NCI-H1048 (cell line): ENCODE results near the gene FAM171A1.
A peak's percentile ranks its signal among the peaks of the same experiment; 100 is the strongest.

Source experiments
- DNase-seq: peaks from one replicate; lab custom pipeline; 2025; lab: John Stamatoyannopoulos, UW

FAM171A1 gene

DNA sequence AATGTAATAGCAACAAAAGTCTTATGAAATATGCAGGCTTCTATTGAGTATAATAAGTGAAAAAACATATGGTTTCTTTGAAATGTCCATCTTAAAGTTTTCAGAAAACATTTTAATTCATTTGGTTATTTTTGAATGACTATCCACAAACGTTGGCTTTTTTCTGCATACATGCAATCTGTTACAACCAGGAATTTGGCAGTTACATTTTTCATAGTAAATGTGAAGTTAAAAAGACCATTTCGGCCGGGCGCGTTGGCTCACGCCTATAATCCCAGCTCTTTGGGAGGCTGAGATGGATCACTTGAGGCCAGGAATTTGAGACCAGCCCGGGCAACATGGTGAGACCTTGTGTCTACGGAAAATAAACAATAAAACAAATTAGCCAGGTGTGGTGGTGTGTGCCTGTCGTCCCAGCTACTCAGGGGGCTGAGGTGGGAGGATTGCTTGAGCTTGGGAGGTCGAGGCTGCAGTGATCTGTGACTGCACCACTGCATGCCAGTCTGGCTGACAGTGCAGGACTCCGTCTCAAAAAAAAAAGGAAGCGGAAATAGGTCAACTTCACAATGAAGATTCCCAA is 128.7 kb downstream of the FAM171A1 start:
- DNase-seq: no peak

DNA sequence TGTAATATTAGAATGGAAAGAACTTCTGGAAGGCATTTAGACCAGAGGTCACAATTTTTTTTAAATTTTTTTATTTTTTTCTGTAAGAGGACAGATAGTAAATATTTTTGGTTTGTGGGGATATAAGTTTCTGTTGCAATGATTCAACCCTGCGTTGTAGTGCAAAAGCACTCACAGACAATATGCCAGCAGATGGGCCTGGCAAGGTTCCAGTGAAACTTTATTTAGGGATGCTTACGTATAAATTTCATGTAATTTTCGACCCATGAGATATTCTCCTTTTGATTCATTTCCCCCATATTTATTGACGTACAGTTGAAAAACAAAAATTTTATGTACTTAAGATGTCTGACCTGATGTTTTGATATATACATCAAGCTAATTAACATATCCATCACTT is 129.8 kb downstream of the FAM171A1 start:
- no peak for DNase-seq

DNA sequence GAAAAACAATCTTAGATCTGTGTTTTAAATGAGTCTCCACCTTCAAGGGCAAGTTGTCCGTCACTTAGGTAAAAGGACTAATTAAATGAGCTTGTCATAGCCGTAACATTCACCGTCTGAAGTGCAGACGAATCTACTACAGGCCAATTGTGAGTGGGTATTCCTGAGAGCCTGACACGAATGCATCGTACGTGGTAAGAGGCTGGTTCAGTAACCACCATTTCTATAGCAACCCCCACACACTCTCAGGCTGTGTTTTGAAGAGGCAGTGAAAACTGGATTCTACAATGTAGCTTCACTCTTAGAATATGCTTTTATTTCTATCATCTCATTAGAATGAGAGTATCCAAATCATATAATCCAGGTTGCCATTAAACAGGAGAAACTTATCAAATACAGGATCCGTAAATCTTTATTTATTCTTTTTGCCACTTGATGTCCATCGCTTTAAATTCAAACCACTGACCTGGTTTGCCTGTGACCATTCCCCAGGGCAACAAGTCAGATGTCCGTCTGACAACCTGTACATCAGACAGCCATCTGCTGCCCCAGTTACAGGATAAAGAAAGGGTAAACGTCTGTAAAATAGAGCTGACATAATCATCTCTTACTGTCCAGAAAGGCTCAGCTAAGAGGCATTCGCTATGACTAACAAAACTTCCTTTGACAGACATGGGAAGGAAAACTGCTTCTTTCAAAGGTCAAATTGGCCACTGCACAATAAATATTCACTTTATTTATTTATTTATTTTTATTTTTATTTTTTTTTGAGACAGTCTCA is 132.3 kb downstream of the FAM171A1 start:
- no peak for DNase-seq

DNA sequence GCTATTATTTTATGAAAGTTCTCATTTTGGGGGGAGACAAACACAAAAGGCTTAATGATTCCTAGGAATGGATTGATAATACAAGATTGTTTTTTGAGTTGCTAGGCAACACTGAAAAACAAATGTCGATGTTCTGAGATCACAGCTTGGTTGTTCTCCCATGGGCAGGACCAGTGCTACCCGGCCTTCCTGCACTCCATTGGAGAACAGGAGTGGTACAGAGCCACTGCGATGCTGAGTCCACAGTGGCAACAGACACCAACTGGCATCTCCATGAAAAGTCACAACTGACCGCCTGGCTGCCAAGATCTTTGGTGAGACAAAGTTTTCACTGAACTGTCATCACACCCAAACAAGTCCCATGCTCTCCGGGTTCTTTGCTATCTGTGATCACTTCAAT is 133.7 kb downstream of the FAM171A1 start:
- DNase-seq: no peak

DNA sequence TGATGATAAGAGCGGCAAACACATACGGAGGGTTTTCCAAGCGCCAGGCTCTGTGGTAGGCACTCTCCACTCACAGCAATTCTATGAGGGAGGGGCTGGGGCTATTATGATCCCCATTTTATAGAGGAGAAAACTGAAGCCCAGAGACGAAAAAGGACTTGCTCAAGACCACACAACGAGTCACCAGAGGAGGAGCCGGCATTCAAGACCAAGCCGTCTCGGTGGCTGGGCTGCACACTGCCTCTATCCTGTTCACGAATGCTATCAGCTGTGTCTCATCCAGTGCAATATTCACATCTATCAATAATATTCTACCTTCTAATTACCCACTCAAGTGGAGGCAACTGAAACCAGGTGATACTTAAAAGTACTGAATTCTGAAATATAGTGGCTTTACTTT is 134.7 kb downstream of the FAM171A1 start:
- no peak for DNase-seq

DNA sequence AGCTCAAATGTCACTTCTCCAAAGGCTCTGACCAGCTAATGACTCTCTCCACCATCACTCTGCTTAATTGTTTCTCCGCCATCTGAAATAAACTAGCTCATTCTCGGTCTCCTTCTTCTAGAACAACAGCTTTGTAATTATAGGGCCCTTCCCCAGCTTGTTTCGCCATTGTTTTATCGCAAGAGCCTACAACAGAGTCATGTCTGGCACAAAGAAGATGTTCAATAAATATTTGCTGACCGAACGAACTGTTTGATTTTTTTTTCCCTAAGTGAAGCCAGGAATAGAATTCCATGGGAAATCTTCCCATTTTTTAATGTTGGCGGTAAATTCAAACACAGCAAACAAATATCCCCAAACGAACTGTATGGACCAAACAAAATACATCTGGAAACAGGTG is 138.8 kb downstream of the FAM171A1 start:
- no peak for DNase-seq

DNA sequence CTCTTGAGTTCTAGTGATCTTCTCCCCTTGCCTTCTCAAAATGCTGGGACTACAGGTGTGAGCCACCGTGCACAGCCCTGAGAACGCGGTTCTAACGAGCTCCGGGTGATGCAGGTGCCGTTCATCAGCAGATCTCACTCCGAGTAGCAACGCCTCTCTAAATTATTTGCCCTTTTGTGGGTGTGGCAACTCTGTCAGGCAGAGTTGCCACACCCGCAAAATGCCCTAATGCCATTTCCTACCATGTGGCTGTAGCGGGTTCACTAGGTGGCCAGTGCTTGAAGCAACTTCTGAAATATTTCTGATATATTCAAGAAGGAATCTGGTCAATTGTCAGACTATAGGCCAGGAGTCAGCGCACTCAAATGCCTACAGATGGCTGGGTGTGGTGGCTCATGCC is 139.7 kb downstream of the FAM171A1 start:
- no peak for DNase-seq

DNA sequence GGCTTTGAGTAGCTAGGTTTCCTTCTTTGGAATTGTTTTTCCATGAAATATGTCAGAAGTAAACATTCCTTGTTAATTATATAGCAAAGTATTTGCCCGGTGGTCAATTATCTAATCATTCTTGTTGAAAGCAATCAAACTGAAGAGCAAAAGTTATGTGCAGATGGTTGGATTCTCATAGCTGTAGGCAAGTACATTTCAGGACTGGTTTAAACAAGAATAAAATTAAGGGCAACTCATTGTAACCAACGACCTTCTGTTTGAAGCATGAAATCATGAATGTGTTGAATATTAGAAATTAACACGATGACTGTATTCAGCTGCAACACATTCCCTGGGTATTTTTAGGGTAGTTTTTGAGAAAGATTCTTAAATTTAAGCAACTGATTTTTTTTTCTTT is 140.8 kb downstream of the FAM171A1 start:
- DNase-seq: no peak

DNA sequence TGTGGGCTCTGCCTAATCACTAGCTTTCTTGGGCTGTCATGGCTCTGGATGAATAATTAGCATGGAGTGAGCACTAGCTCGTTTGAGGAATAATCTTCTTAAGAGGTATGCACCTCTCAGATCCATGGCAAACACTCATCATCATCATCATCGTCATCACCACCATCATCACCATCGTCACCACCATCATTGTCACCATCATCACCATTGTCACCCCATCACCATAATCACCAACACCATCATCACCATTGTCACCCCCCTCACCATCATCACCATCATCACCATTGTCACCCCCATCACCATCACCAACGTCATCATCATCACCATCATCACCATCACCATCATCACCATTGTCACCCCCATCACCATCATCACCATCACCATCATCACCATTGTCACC is 141.8 kb downstream of the FAM171A1 start:
- no peak for DNase-seq

DNA sequence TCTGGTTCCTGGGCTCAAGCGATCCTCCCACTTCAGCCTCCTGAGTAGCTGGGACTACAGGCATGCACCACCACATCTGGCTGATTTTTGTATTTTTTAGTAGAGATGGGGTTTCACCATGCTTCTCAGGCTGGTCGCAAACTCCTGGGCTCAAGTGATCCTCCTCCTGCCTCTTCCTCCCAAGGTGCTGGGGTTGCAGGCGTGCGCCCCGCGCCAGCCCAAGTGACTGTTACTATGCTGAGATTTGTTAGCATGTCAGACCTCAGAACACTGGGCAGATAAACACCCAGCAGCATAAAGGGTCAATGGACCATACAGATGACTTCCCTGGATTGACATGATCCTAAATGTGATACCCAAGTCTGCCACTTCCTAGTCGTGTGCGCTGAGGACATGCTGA is 142.7 kb downstream of the FAM171A1 start:
- DNase-seq: no peak

DNA sequence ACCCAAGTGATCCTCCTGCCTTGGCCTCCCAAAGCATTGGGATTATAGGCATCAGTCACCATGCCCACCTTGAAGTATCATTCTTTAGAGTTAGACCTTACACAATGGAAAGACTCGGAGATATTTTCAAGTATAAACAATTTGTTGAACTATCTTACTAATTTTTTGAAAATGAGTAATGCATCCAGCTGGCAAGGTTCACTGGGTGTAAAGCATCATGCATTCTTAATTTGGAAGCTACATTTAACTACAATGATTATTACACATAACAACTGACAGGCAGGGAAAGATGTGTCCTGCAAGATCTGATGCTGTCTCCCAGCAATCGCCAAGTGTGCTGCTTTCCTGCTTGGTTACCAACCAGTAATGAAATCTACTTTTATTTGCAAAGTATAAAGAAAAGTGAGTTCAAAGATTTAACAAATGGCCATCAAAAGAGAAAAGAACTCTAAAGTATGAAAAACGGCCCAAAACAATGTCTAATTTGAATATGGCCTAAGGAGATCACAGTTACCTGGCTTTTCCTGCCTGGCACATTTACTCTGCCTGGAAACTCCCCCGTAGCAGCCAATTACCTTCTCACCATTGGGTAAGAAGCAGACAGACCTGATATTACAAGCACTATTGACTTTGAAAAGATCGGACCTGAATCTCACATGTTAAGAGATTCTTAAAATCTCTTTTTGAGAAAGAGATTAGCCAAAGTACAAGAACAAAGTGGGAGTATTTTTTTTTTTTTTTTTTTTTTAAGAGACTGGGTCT is 143.3 kb downstream of the FAM171A1 start:
- DNase-seq: no peak

DNA sequence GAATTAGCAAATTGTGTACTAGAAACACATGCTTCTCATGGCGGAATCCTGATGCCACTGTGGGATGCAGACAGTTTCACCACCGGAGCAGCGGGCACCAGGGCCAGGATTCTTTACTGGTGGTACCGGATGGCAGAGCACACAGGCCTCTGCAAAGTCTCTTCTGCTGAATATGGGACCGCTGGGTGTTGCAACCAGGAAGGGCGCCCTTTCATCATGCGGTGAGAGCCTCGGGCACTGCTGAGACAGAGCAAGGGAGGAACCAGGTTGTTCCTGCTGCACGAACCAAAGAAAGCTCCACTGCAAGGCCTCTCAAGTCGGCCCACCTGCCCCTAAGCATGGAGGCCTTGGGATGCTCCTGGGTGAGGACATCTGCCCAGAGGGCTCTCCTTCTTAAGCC is 145.6 kb downstream of the FAM171A1 start:
- no peak for DNase-seq

DNA sequence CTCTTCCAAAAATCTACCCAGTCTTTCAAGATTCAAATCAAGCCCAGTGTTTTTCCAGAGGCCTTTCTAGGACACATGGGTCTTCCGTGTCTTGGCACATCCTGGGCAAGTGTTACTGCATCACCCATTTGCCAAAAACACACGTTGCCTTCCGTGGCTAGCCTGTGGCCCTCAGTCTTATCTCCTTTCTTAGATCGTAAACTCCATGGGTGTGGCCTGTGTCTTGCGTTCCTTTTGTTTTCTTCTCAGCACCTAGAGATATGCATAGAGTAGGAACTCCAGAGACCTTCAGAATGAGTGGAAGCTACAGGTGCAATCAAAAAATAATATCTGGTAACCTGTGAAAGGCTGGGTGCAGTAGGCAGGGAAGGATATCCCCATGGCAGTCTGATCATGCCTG is 146.1 kb downstream of the FAM171A1 start:
- DNase-seq: no peak

DNA sequence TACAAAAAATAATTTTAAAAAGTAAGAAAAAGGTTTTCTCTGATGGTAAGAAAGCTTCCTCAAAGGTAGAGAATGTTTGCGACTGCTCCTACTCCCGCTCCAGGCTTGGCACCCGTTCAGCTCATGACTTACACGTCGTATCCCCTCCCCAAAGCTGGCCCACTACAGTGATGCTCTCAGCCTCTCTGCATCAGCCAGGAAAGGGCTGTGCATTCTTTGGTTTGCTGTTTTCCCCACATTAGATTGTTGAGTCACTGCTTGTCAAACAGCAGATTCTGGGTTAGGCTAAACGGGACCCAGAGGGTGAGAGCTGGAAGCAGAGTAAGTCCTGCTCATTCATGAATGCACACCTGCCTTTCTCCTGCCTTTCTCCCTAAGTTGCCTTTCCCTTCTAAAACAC is 147.9 kb downstream of the FAM171A1 start:
- no peak for DNase-seq

DNA sequence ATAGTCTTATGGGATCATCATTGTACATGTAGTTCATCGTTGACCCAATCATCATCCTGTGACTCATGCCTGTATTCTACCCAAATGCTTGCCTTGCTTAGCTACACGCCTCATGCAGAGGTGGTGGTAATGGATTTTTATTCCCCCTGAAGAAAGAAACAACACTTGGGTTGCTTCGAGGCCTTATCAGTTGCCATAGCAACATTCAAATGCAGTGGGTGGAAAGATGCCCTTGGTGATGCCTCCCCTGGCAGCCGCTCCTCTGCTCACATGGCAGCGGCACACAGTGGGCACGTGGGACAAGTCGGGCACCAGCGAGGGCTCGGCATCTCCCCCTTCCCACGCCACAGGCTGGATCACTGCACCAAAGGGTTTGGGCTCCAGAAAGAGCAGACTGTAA is 148.6 kb downstream of the FAM171A1 start:
- DNase-seq: no peak

DNA sequence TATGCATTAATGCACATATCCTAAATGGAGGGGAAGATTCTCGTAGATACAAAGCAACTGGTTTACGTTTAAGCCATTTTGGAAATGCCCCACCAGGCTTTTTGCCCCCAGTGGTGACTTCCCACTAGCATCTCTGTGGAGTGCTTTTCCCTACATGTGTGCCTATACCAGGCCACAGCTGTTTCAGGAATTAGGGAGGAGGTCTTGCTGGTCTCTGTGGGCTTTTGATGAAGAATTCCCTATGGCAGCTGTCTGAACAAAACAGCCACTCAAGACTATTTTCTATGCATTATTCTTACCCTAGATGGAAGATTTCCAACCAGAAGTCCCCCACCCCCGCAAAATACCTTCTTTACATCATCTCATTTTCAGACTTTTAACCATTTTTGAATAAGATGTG is 150.6 kb downstream of the FAM171A1 start:
- no peak for DNase-seq

DNA sequence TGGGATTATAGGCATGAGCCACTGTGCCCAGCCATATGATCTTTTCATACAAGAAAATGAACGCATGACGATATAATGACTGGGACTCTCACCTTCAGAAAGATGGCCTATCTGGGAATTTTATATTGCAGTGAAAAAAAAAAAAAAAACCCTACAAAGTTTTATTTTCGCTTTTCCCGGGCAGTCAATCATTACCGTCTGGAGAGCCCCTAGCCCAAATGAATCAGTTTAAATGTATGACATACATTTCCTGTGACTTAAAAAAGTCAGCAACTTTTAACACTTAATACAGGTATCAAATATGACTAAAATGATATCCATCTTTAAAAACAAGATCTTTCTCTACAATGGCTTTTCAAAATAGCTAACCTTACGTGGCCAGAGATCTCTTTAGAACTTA is 154.4 kb downstream of the FAM171A1 start:
- no peak for DNase-seq

DNA sequence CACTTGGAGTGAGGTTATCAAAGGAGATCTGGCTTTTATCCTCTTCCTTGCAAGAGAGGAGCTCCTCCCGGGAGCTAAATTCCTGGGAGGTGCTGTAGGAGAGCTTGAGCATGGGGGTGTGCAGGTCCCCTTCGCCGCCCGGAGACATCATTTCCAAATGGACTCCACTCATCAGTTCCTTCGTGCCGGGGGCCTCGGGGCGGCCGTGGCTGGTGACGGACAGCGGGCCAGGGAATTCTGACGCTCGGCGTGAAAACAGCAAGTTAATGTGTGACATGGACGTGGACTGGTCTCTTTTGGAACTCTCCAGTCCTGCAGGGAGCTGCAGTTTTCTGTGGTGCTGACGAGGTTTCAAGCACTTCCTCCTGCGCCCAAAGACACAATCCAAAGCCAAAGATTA is 156.9 kb downstream of the FAM171A1 start:
- DNase-seq: no peak

DNA sequence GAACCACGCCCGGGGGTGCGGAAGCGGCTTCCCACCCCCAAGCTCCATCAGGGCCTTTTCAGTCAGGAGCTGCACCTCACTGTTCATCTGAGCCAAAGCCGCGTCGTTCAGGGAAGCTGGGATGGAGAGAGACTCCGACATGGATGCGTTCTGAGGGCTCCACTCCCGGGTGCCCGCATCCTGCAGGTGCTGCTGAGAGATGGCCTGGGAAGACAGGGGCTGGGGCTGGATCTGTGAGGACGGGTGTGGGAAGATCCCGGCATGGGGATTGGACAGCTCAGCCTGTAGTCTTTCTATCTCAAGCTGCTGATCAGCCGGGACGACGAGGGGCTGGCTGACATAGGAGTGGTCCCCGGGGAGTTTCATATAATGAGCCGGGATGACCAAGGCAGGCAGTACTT is 157.6 kb downstream of the FAM171A1 start:
- no peak for DNase-seq

DNA sequence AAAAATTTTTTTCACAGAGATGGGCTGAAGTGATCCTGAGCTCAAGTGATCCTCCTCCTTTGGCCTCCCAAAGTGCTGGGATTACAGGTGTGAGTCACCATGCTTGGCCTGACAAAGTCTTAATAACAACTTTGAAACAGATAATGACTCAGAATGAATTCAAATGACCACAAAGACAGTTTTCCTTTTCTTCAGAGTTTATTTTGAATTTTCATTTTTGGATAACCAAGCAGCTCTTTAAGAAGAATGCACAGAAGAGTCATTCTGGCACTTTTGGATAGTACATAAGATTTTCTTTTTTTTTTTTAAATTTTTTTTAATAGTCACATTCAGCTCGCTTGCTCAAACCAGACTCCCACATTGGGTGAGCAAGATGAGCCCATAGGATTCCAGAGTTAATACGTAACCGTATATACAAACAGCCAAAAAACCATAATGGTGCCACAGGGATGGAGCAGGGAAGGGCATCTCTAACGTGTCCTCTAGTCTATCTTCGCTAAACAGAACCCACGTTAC is 159.6 kb downstream of the FAM171A1 start:
- DNase-seq: no peak

DNA sequence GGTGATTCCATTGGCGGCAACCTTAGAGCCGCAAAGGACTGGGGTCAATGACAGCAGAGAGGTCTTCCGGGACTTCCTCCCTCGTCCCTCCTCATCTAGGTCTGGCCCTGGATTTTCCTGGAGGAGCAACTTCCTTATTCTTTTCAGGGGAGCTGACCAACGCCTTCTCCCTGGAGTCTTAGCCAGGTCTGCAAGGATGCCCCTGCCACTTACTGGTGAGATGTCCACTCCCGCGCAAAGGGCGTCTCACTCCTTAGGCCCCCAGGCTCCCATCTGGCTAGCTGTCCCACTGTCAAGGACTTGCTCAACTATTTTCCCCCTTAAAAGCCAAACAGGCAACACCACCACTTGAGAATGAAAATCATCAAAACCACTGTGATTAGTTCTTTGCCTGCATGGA is 160.6 kb downstream of the FAM171A1 start:
- no peak for DNase-seq

DNA sequence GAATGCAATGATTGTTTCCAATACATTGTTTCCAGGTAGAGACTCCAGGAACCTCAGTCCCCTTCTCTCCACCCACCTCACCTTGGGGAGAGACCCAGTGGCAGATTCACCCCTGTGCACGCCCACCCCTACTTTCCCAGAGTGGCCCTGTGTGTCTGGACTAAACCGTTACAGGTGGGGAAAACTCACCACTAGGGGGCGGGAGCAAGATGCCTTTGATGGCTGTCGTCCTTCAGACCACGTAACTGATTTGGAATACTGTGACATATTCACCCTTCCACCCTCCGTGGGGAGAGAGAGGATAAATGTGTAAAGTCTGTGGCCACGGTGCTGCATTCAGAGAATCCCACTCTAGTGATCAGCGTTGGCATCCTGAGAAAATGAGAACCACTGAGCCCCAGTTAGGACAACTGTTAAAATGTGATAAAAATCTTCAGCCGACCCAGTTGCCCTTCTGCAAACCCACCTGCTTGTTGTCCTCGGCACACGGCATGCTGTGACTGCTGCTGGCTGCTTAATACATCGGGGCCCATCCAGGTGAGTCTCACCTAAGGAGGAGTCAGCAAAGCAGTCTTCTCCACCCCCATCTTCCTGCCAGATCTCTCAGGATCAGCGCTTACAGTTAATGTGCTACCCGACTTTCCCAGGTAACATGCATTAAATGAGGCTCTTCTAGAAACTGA is 161.1 kb downstream of the FAM171A1 start:
- peak; percentile 48 for DNase-seq

DNA sequence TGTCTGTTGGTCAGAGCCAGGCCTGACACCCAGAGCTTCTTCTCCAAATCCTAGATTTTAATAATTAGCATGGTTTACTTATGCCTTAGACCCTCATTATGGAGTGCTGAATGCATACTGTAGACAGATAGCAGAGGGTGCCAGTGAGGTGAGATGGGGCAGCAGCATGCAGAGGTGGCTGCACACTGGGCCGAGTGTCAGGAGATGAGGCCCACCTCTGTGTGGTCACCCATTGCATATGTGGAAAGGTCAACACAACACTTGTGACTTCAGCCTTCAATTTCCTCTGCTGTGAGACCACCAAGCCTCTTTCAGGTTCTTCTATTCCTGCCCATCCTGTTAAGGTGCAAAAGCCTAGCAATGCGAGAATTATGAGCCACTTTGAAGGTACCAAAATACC is 162.9 kb downstream of the FAM171A1 start:
- no peak for DNase-seq
